ENCODE measurements around the gene ARL15.
"Not testable (repeated sequence)": the region's sequence is repeated elsewhere in the genome, so short reads cannot be mapped to it uniquely, and the experiment has no call there.

Gene ARL15

GRCh38 chr5:53879708-53880323 lies 430.6 kb downstream of the ARL15 start:
- no peak for DNase-seq

- DNase-seq: no peak
Measured at GRCh38 chr5:53878015-53878414, 432.4 kb downstream of the ARL15 start.

GRCh38 chr5:53877243-53877642 lies 433.1 kb downstream of the ARL15 start:
- no peak for DNase-seq

- no peak for DNase-seq
Measured at GRCh38 chr5:53874409-53874808, 436.0 kb downstream of the ARL15 start.

- DNase-seq: no peak
Measured at GRCh38 chr5:53873235-53873634, 437.1 kb downstream of the ARL15 start.

GRCh38 chr5:53871775-53872174 lies 438.6 kb downstream of the ARL15 start:
- DNase-seq: no peak

- no peak for DNase-seq
Measured at GRCh38 chr5:53871050-53871449, 439.3 kb downstream of the ARL15 start.

- no peak for DNase-seq
Measured at GRCh38 chr5:53858700-53859456, 451.5 kb downstream of the ARL15 start.

- DNase-seq: no peak
Measured at GRCh38 chr5:53856506-53856905, 453.9 kb downstream of the ARL15 start.

GRCh38 chr5:53836851-53837430 lies 473.4 kb downstream of the ARL15 start:
- DNase-seq: not testable (repeated sequence)

GRCh38 chr5:53834500-53834899 lies 475.9 kb downstream of the ARL15 start:
- DNase-seq: no peak
